ENCODE results near the gene VAV3. TPM values are rescaled to one million over a fixed set of nuclear protein-coding genes. Genes with fewer than 3 reads are reported as not detected.

The VAV3 gene
- total RNA-seq, 4 donors from 2014 or later = 2.2 to 20.4 (median 4.0) TPM

- H3K4me3 ChIP-seq = no peak overlapping the region
- no peak overlapping the region for H3K27ac ChIP-seq
- TF ChIP-seq POLR2A (IDR thresholded peaks at IDR 0.05) (no peak), EP300 (IDR thresholded peaks at IDR 0.05) (no peak)
- TF ChIP-seq, protein P1, sequence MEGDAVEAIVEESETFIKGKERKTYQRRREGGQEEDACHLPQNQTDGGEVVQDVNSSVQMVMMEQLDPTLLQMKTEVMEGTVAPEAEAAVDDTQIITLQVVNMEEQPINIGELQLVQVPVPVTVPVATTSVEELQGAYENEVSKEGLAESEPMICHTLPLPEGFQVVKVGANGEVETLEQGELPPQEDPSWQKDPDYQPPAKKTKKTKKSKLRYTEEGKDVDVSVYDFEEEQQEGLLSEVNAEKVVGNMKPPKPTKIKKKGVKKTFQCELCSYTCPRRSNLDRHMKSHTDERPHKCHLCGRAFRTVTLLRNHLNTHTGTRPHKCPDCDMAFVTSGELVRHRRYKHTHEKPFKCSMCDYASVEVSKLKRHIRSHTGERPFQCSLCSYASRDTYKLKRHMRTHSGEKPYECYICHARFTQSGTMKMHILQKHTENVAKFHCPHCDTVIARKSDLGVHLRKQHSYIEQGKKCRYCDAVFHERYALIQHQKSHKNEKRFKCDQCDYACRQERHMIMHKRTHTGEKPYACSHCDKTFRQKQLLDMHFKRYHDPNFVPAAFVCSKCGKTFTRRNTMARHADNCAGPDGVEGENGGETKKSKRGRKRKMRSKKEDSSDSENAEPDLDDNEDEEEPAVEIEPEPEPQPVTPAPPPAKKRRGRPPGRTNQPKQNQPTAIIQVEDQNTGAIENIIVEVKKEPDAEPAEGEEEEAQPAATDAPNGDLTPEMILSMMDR (IDR thresholded peaks at IDR 0.05) = no peak
- no peaks in the 10 kb centered on the region for H3K9me3 ChIP-seq
- H3K27me3 ChIP-seq = no peaks in the 10 kb centered on the region
- H3K36me3 ChIP-seq = no peaks in the 10 kb centered on the region
- 57 to 70% methylated on average over 4 of the region's 4 CpGs for WGBS, 2 donors
- no peak for DNase-seq (ENCODE audit: low spot score in 2 of 2)
- no peaks in the 10 kb centered on the region for H3K4me1 ChIP-seq
Measured at GRCh38 chr1:107622535-107622934, 342.4 kb downstream of the VAV3 start.

GRCh38 chr1:107620753-107621152, 344.2 kb downstream of the VAV3 start:
- 88 to 89% methylated on average over 1 of the region's 1 CpG for WGBS, 2 donors

DNA sequence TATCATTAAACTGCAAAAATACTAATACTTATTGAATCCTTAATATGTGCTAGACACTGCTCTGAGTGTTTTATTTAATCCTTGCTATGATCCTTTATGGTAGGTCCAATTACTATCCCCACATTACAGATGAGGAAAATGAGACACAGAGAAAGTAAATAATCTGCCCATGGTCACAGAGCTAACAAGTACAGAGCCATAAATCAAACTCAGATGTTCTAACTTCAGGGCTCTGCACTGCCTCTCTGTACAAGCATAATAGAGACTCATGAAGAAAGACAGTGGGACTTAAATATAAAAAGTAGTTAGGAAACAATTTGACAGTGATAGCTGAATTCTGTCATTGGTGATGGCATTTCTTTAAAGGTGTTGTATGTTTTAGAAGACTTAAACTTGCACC, 346.4 kb downstream of the VAV3 start:
- H3K27ac ChIP-seq = no peak overlapping the region
- peaks cover 0 to 6% (median 0%) of the 10 kb centered on the region in 4 donors for H3K9me3 ChIP-seq
- TF ChIP-seq, protein P1 (IDR thresholded peaks at IDR 0.05) = no peak
- no peak for TF ChIP-seq POLR2A (IDR thresholded peaks at IDR 0.05)
- no peak for DNase-seq (ENCODE audit: low spot score in 2 of 2)
- H3K4me3 ChIP-seq = no peak overlapping the region
- no peaks in the 10 kb centered on the region for H3K4me1 ChIP-seq
- no peaks in the 10 kb centered on the region for H3K27me3 ChIP-seq
- no peaks in the 10 kb centered on the region for H3K36me3 ChIP-seq

More at GRCh38 chr1:107620753-107621152, 344.2 kb downstream of the VAV3 start:
- TF ChIP-seq POLR2A (IDR thresholded peaks at IDR 0.05) = no peak
- TF ChIP-seq, protein P1 (IDR thresholded peaks at IDR 0.05) = no peak
- no peak for TF ChIP-seq EP300 (IDR thresholded peaks at IDR 0.05)
- Histone ChIP-seq H3K4me3 (no peak overlapping the region), H3K4me1 (no peaks in the 10 kb centered on the region), H3K27ac (no peak overlapping the region), H3K36me3 (no peaks in the 10 kb centered on the region), H3K9me3 (peaks cover 0 to 6% (median 0%) of the 10 kb centered on the region in 4 donors), H3K27me3 (no peaks in the 10 kb centered on the region)
- no peak for DNase-seq (ENCODE audit: low spot score in 2 of 2)

DNA sequence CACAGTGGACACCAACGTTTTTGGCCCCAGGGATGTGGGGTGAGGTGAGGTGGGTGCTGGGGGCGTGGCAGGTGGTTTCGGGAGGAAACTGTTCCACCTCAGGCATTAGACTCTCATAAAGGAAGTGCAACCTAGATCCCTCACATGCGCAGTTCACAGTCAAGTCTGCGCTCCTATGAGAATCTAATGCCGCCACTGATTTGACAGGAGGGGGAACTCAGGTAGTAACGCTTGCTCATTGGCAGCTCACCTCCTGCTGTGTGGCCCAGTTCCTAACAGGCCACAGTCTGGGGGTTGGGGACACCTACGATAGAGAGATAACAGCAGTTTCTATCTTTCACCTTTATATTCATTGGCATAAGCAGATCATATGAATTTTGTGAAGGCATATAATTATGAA, 347.1 kb downstream of the VAV3 start:
- no peak for TF ChIP-seq EP300 (IDR thresholded peaks at IDR 0.05)
- TF ChIP-seq, protein P1 (IDR thresholded peaks at IDR 0.05) = no peak
- no peak for TF ChIP-seq POLR2A (IDR thresholded peaks at IDR 0.05)

DNA sequence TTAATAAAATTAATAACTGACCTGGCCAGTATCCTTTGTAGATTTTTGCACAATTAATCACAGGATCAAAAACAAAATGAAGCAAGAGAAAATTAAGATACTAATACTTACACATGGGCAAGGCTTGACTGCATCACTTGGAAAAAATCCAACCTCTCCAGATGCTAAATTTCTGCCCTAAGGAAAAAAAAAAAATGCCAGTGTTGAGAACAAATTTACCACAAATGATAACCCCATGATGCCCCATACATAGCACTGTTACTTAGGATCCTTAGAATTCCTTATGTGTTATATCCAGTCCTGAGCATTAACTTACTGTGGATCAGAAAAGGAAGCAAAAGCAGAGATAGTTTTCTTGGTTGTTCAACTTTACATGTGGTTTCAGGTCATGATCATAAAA, 347.5 kb downstream of the VAV3 start:
- DNase-seq (ENCODE audit: low spot score in 2 of 2) = no peak

More for the DNA sequence above, 347.1 kb downstream of the VAV3 start:
- peaks cover 0 to 7% (median 0%) of the 10 kb centered on the region in 4 donors for H3K9me3 ChIP-seq
- H3K4me3 ChIP-seq = no peak overlapping the region
- H3K4me1 ChIP-seq = no peaks in the 10 kb centered on the region
- H3K27ac ChIP-seq = no peak overlapping the region
- 86 to 88% methylated on average over 8 of the region's 8 CpGs for WGBS, 2 donors
- no peaks in the 10 kb centered on the region for H3K27me3 ChIP-seq
- DNase-seq (ENCODE audit: low spot score in 2 of 2) = no peak
- H3K36me3 ChIP-seq = no peaks in the 10 kb centered on the region

More for the DNA sequence above, 347.5 kb downstream of the VAV3 start:
- no peak overlapping the region for H3K4me3 ChIP-seq
- peaks cover 0 to 12% (median 0%) of the 10 kb centered on the region in 4 donors for H3K9me3 ChIP-seq
- TF ChIP-seq POLR2A (IDR thresholded peaks at IDR 0.05) (no peak), EP300 (IDR thresholded peaks at IDR 0.05) (no peak)
- TF ChIP-seq, protein P1 (IDR thresholded peaks at IDR 0.05) = no peak
- no peak overlapping the region for H3K27ac ChIP-seq
- no peaks in the 10 kb centered on the region for H3K36me3 ChIP-seq
- no peaks in the 10 kb centered on the region for H3K4me1 ChIP-seq
- no peaks in the 10 kb centered on the region for H3K27me3 ChIP-seq
